ENCODE data around the gene CD38.
"Not testable (repeated sequence)": the region's sequence is repeated elsewhere in the genome, so short reads cannot be mapped to it uniquely, and the experiment has no call there.

Gene CD38

DNA sequence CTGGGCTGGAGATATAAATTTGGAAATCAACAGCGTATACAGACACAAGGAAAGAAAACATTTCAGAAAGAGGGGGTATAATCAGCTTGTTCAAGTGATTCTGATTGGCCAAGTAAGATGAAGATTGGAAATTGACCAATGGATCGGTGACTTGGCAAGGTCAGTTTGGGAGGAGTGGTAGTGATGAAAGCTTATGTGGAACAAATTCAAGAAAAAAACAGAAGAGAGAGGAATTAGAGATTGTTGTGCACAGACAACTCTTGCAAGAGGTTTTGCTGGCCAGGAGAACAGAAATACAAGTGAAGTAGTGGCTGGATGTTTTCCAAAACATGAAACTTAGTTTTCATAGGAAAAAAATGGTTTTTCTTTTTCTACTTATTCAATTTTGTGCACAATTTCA, 16.3 kb downstream of the CD38 start:
- no peak for DNase-seq (ENCODE audit: insufficient read length, low spot score)

DNA sequence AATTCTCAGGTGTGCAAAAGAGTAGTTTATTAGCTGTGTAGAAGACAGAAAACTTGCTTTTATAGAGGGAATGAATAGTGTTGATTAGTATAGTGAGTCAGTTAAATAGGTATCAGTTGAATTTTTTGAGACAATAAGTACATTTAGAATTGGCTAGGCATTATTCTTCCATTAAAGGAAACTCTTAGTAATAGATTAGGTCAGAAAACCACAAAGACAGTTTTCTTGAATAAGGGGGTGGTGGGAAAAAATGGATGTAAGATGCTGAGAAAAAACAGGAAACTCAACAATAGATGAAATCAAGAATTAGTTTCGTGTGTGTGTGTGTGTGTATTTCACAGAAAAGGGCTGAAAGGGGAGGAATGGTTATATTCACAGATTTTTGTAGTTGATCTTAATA, 16.8 kb downstream of the CD38 start:
- no peak for DNase-seq (ENCODE audit: insufficient read length, low spot score)
- peak; percentile 84 for FAIRE-seq

More for the DNA sequence above, 16.3 kb downstream of the CD38 start:
- no peak for FAIRE-seq

DNA sequence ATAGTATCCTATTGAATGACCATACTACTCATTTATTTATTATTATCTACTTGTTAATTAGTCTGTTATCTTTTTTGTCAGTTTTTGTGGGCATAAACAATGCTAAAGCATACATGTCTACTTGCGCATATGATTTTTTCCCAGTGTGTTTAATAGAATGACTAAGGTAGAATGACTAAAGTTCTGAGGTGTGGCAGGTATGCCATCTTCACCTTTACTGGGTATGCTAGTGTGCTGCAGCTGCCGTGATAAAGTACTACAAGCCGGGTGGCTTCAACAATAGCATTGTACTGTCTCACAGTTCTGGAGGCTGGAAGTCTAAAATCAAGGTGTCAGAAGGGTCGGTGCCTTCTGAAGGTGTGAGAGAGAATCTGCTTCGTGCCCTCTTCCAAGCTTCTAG, 19.2 kb downstream of the CD38 start:
- DNase-seq (ENCODE audit: insufficient read length, low spot score): no peak
- FAIRE-seq: no peak

DNA sequence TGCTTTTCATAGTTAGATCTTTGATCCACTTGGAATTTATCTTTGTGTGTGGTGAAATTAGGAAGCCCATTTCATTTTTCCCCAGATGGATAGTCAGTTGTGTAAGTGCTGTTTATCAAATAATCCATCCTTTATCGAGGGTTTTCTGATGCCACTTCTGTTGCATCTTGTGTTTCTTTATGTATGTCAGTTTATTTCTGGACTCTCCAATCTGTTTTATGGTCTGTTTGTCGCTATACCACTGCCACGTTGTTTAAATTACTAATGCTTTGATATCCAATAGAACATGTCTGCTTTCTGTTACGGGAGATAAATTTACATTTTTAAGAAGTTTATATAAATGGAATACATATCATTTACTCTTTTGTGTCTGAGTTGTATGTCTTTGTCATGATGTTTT, 21.0 kb downstream of the CD38 start:
- DNase-seq (ENCODE audit: insufficient read length, low spot score) (no peak), FAIRE-seq (no peak)

DNA sequence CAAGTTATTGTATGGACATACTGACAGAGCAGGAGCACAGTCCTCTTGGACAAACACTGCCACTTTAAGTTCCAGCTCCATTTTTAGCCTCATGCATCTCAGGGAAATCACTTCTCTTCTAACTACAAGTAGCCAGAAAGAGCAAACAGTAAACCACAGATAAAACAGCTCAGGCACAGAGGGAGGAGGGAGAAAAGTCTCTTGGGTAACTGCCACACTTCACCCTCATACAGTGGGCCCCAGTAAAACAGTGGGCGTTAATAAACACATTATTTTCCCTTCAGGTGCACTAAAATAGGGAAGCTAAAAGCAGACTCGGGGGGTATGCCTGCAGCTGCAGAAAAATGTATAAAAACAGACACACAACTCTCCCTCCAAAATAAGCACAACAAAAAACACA, 21.6 kb downstream of the CD38 start:
- peak; percentile 11 for FAIRE-seq
- DNase-seq (ENCODE audit: insufficient read length, low spot score): no peak

DNA sequence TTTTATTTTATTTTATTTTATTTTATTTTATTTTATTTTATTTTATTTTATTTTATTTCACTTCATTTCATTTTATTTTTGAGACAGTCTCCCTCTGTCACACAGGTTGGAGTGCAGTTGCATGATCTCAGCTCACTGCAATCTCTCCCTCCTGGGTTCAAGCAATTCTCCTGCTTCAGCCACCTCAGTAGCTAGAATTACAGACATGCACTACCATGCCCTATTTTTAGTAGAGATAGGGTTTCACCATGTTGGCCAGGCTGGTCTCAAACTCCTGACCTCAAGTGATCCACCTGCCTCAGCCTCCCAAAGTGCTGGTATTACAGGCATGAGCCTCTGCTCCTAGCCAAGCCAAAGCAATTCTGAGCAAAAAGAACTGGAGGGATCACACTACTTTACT, 24.4 kb downstream of the CD38 start:
- FAIRE-seq: not testable (repeated sequence)

DNA sequence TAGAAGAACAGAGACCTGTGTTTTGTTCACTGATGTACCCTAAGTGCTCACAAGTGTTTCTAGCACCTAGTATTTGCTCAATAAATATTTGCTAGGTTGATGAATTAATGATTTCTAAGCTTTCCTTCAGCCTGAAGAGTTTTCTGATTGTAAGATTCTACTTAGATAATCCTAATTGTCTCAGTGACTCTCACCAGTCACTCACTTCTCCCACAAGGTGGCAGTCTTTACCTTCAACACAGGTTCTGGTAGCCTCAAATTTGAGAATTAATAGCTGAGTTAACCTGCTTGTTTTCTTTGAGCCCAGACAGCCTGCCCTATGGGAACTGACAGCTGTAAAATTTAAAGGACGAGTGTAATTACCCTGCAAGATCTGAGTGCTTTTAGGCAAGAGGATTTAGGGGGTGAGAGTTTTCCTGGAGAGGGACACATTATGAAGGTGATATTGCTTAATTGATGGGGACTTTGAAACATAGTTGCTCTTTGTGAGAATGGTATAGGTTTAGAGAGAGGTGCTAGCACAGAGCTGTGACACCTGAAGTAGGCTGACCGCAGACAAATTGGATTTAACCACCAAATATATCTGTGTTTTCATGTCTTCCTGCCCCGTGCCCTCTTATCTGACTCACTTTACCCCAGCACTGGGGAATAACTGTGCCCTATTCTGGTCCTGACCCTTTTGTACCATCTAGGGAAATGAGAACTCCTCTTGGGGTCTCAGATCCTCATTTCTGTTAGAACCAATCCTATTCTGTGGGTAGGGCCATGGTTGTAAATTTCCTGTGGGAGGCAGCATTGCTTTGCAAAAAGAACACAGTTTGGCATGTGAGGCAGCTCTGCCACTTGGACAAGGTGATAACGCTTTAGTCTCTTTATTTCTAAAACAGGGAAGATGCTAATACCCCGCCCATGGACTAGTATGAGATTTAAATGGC, 27.7 kb downstream of the CD38 start:
- no peak for DNase-seq (ENCODE audit: insufficient read length, low spot score)
- peak; percentile 77 for FAIRE-seq

More for the DNA sequence above, 24.4 kb downstream of the CD38 start:
- DNase-seq (ENCODE audit: insufficient read length, low spot score): not testable (repeated sequence)

DNA sequence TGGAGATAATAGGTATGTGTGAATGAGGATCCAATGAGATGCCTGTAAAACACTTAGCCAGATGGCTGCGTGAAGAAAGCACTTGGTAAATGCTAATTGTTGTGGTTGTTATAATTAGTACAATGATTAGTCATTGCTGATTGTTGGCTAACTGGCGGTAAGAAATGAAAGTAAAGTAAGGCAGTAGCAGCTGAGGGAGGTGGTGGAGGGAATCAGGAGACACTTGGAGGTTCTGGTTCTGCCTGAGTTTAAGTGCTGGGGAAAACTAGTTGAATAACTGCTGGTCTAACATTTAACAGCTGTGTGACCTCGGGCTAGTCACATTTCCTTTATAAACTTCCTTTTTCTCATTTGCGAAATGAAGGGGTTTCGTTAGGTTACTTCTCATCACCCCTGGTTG, 30.9 kb downstream of the CD38 start:
- DNase-seq (ENCODE audit: insufficient read length, low spot score) (peak; percentile 40), FAIRE-seq (peak; percentile 98)

DNA sequence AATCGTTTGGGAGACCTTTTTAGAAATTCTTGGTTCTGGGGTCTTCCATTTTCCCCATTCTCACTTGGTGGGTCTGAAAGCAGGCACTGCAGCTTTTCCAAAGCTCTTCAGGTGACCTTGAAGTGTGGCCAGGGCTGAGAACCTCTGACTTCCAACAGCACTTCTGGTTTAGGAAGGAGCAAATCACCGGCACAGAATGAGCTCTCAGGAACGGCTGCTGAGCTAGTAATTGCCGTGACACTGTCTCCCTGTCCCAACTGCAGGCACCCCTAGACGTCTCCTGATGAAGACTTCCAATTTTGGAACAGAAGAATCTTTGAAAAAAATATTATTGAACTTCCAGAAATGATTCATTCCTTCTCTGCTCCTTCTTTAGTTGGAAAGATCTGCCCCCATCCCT, 31.3 kb downstream of the CD38 start:
- DNase-seq (ENCODE audit: insufficient read length, low spot score): no peak

DNA sequence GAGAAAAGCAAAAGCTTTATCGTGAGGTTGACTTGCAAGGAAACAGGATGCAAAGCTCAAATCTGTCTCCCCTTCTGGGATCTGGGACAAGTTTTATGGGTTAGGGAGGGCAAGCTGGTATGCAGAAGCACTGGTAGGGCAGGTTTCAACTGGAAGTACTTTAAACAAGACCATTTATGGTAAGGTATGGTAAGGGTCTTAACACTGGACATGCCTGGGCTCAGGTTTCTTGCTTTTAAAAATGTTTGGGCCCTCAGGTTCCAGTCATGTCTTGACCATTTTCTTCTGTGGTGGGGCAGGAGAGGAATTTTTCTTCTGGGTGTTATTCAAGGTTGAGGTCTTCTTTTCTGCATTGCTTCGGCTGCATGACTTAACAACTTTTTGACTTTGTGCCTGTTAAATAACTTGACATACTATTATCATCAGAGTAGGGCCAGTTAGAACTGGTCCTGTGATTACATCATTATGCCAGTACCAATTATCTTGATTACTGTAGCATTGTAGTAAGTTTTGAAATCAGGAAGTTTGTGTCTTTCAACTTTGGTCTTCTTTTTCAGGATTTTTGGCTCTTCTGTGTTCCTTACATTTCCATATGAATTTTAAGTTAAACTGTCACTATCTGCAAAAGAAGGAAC, 33.7 kb downstream of the CD38 start:
- no peak for DNase-seq (ENCODE audit: insufficient read length, low spot score)
- no peak for FAIRE-seq

More for the DNA sequence above, 31.3 kb downstream of the CD38 start:
- no peak for FAIRE-seq

DNA sequence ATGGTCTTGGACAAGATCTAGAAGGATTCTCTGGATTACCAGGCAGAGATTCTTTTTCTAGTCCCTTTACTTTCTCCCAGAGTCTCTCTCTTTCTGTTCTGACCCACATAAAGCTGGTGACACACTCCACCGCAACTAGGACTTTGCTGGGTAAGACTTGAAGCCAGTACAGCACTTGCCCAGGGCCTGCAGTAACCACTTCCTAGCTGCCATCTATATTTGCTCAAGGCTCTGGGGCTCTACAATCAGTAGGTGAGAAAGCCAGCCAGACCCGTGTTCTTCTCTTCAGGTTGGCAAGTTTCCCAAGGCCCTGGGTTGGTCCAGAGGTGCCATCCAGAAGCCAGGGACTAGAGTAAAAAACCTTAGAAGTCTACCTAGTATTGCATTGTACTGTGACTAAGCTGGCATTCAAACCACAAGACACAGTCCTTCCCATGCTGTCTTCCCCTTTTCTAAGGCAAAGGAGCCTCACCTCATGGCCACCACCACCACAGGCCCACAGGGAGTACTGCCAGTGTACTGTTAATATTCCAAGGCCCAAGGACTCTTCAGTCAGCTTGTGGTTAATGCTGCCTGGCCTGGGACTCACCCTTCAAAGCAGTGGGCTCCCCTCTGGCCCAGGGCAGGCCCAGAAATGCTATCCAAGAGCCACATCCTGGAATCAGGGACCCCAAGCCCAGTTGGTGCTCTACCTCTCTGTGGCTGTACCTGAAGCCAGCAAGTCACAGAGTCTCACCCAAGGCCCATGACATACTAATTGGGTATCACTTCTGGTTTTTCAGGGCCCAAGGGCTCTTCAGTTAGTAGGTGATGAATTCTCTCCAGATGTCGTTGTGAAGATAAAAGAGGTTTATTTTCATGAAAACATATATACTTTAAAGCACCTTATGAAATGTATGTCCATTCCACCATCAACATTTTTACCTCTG, 54.7 kb downstream of the CD38 start:
- peak; percentile 51 for FAIRE-seq
- no peak for DNase-seq (ENCODE audit: insufficient read length, low spot score)

DNA sequence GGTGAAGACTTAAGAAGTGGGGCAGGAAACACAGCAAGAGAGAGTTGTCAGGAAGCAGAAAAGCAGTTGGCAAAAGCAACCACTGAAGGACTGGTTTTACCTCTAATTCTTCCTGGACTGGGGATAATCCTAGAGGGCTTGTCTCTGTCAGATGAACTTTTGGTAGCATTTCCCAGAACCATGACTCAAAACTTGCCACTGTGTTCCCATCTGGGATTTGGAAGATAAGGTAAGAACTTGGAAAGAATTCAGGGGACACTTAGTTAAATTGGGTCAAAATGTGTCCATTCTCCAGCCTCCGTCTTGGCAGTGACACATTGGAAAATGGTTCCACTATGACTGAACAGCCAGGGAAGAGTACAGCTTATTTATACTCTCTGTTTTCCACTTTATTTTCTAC, 55.7 kb downstream of the CD38 start:
- DNase-seq (ENCODE audit: insufficient read length, low spot score) (no peak), FAIRE-seq (no peak)

DNA sequence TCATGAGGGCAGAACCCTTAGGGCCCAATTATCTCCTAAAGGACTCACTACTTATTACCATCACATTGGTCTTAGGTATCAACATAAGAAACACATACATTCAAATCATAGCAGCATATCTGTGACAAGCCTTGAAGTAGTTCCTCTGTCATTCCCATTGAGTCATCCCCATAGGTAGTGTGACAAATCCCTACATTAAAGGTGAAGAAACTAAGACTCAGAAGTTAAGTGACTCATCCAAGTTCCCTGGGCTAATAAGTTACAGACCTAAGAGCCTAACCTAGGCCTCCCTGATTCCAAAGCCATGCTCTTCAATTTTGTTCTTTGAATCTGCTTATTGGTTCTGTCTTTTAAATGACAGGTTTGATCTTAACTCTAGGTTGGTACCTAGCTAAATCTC, 58.2 kb downstream of the CD38 start:
- FAIRE-seq: no peak
- no peak for DNase-seq (ENCODE audit: insufficient read length, low spot score)

DNA sequence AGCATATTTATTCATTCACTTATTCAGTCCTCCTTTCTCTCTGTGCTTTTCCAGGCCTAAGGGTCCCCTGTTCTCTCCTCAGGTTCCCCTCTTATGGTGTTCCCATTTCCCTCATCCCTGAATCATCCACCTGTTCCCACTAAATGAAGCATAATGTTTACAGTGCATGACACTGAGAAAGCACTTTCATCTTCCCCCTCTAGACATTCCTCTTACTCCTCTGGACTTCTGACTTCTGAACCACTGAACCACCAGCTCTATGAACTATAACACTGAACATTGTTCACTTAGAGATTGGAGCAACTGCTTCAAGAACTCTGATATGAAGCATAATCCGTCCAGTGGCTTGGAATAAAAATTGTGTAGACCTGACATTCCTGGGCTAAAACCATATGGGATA, 59.5 kb downstream of the CD38 start:
- DNase-seq (ENCODE audit: insufficient read length, low spot score) (no peak), FAIRE-seq (no peak)

DNA sequence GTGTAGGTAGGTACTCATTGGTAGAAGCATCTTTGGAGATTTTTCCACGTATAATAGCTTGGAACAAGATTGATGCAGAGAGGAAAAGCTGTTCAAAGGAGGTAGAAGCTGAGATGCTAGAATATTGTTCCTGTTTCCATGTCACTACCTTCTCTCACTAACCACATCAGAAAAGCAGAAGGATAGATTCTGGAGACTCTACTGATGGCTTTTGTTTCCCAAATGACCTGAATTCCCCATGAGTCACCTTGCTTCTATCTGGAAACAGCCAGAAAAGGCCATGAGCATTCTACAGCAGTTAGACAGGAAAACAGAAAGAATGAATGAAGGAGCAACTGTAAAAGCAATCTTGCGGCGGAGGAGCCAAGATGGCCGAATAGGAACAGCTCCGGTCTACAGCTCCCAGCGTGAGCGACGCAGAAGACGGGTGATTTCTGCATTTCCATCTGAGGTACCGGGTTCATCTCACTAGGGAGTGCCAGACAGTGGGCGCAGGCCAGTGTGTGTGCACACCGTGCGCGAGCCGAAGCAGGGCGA, 63.1 kb downstream of the CD38 start:
- not testable (repeated sequence) for FAIRE-seq; DNase-seq (ENCODE audit: insufficient read length, low spot score)

DNA sequence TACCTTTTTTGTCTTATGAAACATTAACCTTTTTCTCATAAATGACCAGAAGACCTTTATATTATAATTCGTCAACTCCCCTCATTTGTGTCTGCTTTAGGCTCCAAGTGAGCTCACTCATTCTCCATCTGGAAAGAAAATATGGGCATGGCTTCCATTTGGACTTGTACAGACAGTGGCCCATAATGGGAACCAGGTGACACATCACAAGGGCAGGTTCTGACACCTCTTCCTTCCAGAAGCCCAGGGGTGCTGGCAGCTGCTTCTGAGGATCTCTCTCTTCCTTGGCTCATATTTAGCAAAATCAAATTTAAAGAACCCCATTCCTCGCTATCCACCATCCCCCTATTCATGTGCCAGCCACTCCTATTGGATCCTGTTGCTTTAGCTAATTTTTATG, 69.6 kb downstream of the CD38 start:
- FAIRE-seq (no peak), DNase-seq (ENCODE audit: insufficient read length, low spot score) (no peak)

DNA sequence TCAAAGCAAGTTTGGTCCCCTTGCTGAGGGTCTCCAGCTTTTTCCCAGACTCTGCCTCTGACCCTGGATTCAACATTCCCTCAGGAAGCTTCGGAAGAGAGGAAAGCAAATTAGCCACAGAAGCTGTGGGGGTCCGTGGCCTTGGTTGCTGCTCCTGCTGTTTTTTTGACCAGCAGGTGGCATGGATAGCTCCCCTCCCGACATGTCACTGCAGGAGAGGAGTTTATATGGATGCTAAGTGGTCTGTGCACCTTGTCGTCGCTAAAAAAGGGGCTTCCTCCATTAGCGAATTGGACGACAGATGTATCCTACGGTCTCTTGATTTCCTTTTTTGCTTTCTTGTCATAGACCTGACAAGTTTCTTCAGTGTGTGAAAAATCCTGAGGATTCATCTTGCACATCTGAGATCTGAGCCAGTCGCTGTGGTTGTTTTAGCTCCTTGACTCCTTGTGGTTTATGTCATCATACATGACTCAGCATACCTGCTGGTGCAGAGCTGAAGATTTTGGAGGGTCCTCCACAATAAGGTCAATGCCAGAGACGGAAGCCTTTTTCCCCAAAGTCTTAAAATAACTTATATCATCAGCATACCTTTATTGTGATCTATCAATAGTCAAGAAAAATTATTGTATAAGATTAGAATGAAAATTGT, 70.2 kb downstream of the CD38 start:
- FAIRE-seq (no peak), DNase-seq (ENCODE audit: insufficient read length, low spot score) (no peak)

DNA sequence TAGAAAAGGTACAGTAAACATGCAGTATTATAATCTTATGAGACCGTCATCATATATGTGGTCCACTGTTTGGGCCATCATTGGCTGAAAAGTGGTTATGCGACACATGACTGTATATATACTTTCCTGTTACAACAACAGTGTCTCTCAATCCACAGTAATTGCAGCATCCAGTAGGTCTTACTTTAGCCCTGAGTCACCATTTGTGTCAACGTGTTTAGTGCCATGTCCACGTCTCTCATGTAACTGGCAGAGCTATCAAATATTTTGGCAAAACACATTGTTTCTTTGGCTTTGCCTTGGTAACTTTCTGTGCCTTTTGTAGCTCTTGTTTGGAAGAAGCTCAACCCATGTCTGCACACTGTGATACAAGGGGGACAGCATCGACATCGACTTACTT, 73.8 kb downstream of the CD38 start:
- DNase-seq (ENCODE audit: insufficient read length, low spot score): no peak
- no peak for FAIRE-seq

DNA sequence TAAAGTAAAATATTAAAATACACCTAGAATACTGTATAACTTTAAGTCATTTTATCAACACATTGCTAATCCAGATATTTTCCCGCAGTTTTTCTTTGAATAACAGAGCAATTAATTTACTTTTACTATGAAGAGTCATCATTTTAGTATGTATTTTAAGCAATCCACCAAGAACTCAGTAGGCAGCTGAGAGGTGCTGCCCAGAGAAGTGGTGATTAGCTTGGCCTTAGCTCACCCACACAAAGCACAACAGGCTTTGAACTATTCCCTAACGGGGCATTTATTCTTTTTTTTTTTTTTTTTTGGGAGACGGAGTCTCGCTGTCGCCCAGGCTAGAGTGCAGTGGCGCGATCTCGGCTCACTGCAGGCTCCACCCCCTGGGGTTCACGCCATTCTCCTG, 74.4 kb downstream of the CD38 start:
- FAIRE-seq (no peak), DNase-seq (ENCODE audit: insufficient read length, low spot score) (no peak)

DNA sequence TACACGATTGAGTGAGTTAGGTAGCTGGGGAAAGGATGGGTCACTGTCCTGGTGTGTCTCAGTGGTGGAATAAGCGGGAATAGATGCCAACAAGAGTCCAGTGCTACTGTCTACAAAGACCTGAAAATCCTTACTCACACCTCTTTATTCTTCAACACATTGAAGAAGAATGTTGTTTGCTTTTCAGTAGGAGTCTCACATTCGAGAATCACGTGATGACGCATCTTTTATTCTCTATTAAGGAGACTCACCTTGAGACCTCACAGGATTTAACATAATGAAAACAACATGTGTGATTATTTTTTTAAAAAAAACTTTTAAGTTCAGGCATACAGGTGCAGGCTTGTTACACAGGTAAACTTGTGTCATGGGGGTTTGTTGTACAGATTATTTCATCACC, 75.2 kb downstream of the CD38 start:
- DNase-seq (ENCODE audit: insufficient read length, low spot score) (no peak), FAIRE-seq (no peak)

Measured in GM19239 (cell line).